IMR-90 (cell line): ENCODE data around the gene ARAP1. TPM values are rescaled to one million over a fixed set of nuclear protein-coding genes. Genes with fewer than 3 reads are reported as not detected.
A peak's percentile ranks its signal among the peaks of the same experiment; 100 is the strongest.

Experiments used
- ATAC-seq: fragments of 200-7000 bp; cut with Tn5 transposase; 2 replicates; pipeline ENCODE4 v1.9.1; 2020; ENCODE audit warnings: low read depth, mild to moderate bottlenecking, moderate library complexity
- BruUV-seq: library from RNA; stranded (reverse); fragments of 400-500 nt; replicated peaks from 2 replicates; lab custom pipeline; 2021; lab: Mats Ljungman, UMichigan
- CTCF ChIA-PET: fragments of 300-600 bp; formaldehyde crosslinking; extraction: SDS; loops from one replicate; lab custom pipeline; 2021; ENCODE audit warnings: antibody characterized with exemption; lab: Yijun Ruan, JAX
- POLR2A ChIA-PET: fragments of 300-600 bp; sonication (Branson Sonifier 250); formaldehyde crosslinking; loops from one replicate; lab custom pipeline; 2022; ENCODE audit warnings: antibody characterized with exemption; ENCODE audit not compliant: unreplicated experiment; lab: Charles Lee
- DNase-seq: peaks from one replicate; pipeline ENCODE4 v3.0.0; 2013
- H2AFZ ChIP-seq: replicated peaks from 2 replicates; pipeline ENCODE3; 2013; ENCODE audit warnings: low read length, mild to moderate bottlenecking; ENCODE audit not compliant: poor library complexity
- H2AK5ac ChIP-seq: 2 replicates; pipeline ENCODE4 v1.6.1; 2013; ENCODE audit warnings: low read depth, low read length, inconsistent platforms
- H2AK9ac ChIP-seq: replicated peaks from 2 replicates; pipeline ENCODE3; 2013; ENCODE audit warnings: mild to moderate bottlenecking, low read depth, low read length, moderate library complexity; ENCODE audit not compliant: poor library complexity
- H2BK120ac ChIP-seq: 2 replicates; pipeline ENCODE4 v1.6.1; 2013; ENCODE audit warnings: low read depth, low read length, inconsistent platforms
- H2BK15ac ChIP-seq: 3 replicates; pipeline ENCODE4 v1.6.1; 2013; ENCODE audit warnings: low read depth, low read length, inconsistent platforms
- H2BK20ac ChIP-seq: 2 replicates; pipeline ENCODE4 v1.6.1; 2013; ENCODE audit warnings: low read depth, mild to moderate bottlenecking, inconsistent platforms, low read length, moderate library complexity
- H2BK5ac ChIP-seq: 2 replicates; pipeline ENCODE4 v1.6.1; 2013; ENCODE audit warnings: mild to moderate bottlenecking, low read depth, low read length, inconsistent platforms; ENCODE audit not compliant: poor library complexity, severe bottlenecking
- H3K14ac ChIP-seq: replicated peaks from 2 replicates; pipeline ENCODE4 v1.6.1; 2013; ENCODE audit warnings: low read depth, low read length, inconsistent platforms
- H3K18ac ChIP-seq: 2 replicates; pipeline ENCODE4 v1.6.1; 2013; ENCODE audit warnings: low read depth, low read length, control low read depth
- H3K23ac ChIP-seq: 2 replicates; pipeline ENCODE4 v1.6.1; 2013; ENCODE audit warnings: low read depth, low read length, inconsistent platforms
- H3K27ac ChIP-seq: 2 replicates; pipeline ENCODE4 v1.5.1; 2013; ENCODE audit warnings: mild to moderate bottlenecking, control low read depth, low read length; ENCODE audit not compliant: insufficient read depth
- H3K27me3 ChIP-seq: 2 replicates; pipeline ENCODE4 v1.6.1; 2013; ENCODE audit warnings: low read length; ENCODE audit not compliant: control insufficient read depth, insufficient read depth
- H3K36me3 ChIP-seq: 2 replicates; pipeline ENCODE4 v1.6.1; 2013; ENCODE audit warnings: low read length, mixed read lengths; ENCODE audit not compliant: control insufficient read depth, insufficient read depth
- H3K4ac ChIP-seq: 2 replicates; pipeline ENCODE4 v1.6.1; 2013; ENCODE audit warnings: low read depth, low read length, inconsistent platforms
- H3K4me1 ChIP-seq: 2 replicates; pipeline ENCODE4 v1.6.1; 2013; ENCODE audit warnings: low read length, mixed read lengths; ENCODE audit not compliant: control insufficient read depth, insufficient read depth
- H3K4me2 ChIP-seq: 2 replicates; pipeline ENCODE4 v1.6.1; 2013; ENCODE audit warnings: low read depth, mild to moderate bottlenecking, control low read depth, low read length, moderate library complexity
- H3K4me3 ChIP-seq: 2 replicates; pipeline ENCODE4 v1.5.1; 2013; ENCODE audit warnings: low read depth, mild to moderate bottlenecking, control low read depth, low read length, moderate library complexity; ENCODE audit not compliant: insufficient read depth
- H3K56ac ChIP-seq: 2 replicates; pipeline ENCODE4 v1.6.1; 2013; ENCODE audit warnings: low read length, inconsistent platforms; ENCODE audit not compliant: insufficient read depth; ENCODE audit errors: extremely low read depth
- H3K79me1 ChIP-seq, 2 experiments: 2 replicates each; pipeline ENCODE4 v1.6.1; 2013; ENCODE audit warnings: low read length in 2 of 2, inconsistent platforms in 1 of 2, low read depth in 1 of 2
- H3K9ac ChIP-seq: 2 replicates; pipeline ENCODE4 v1.6.1; 2013; ENCODE audit warnings: low read depth, low read length, control low read depth
- H3K9me1 ChIP-seq: 2 replicates; pipeline ENCODE4 v1.6.1; 2013; ENCODE audit warnings: low read length, inconsistent platforms; ENCODE audit not compliant: insufficient read depth
- H3K9me3 ChIP-seq: 2 replicates; pipeline ENCODE4 v1.6.1; 2013; ENCODE audit warnings: low read length; ENCODE audit not compliant: control insufficient read depth, insufficient read depth
- H4K20me1 ChIP-seq: 2 replicates; pipeline ENCODE4 v1.6.1; 2013; ENCODE audit warnings: low read length, inconsistent platforms; ENCODE audit not compliant: insufficient read depth
- H4K5ac ChIP-seq: 2 replicates; pipeline ENCODE4 v1.6.1; 2013; ENCODE audit warnings: mild to moderate bottlenecking, low read depth, low read length, control low read depth
- H4K8ac ChIP-seq, 2 experiments: 2 replicates each; pipeline ENCODE4 v1.6.1; 2013; ENCODE audit warnings: low read depth in 2 of 2, low read length in 2 of 2, control low read depth in 1 of 2, inconsistent platforms in 1 of 2
- H4K91ac ChIP-seq: 2 replicates; pipeline ENCODE4 v1.6.1; 2013; ENCODE audit warnings: low read depth, low read length, inconsistent platforms; ENCODE audit not compliant: insufficient read depth
- BHLHE40 ChIP-seq: fragments of 150-350 bp; IDR thresholded peaks from 2 replicates; pipeline ENCODE4 v1.6.1; 2016; ENCODE audit warnings: mild to moderate bottlenecking, low read depth, low read length
- CEBPB ChIP-seq: IDR thresholded peaks from 2 replicates; pipeline ENCODE4 v1.6.1; 2012; ENCODE audit warnings: low read depth, low read length, improper control_type of control experiment
- CHD1 ChIP-seq: IDR thresholded peaks from 2 replicates; pipeline ENCODE4 v1.6.1; 2012; ENCODE audit warnings: low read depth, low read length, improper control_type of control experiment
- FOS ChIP-seq: fragments of 150-350 bp; IDR thresholded peaks from 2 replicates; pipeline ENCODE4 v1.6.1; 2016; ENCODE audit warnings: low read depth, low read length
- MAFK ChIP-seq: IDR thresholded peaks from 2 replicates; pipeline ENCODE4 v1.6.1; 2012; ENCODE audit warnings: low read depth, low read length, improper control_type of control experiment
- MAZ ChIP-seq: IDR thresholded peaks from 2 replicates; pipeline ENCODE4 v1.6.1; 2012; ENCODE audit warnings: low read depth, mild to moderate bottlenecking, low read length, improper control_type of control experiment, moderate library complexity, borderline replicate concordance
- MXI1 ChIP-seq: IDR thresholded peaks from 2 replicates; pipeline ENCODE4 v1.6.1; 2012; ENCODE audit warnings: low read depth, mild to moderate bottlenecking, low read length, moderate library complexity, borderline replicate concordance
- NFE2L2 ChIP-seq: fragments of 150-350 bp; IDR thresholded peaks from 2 replicates; pipeline ENCODE4 v1.6.1; 2016; ENCODE audit warnings: low read depth, mild to moderate bottlenecking, low read length
- POLR2A ChIP-seq: IDR thresholded peaks from 2 replicates; pipeline ENCODE4 v1.6.1; 2012; ENCODE audit warnings: mild to moderate bottlenecking, low read depth, low read length
- RCOR1 ChIP-seq: IDR thresholded peaks from 2 replicates; pipeline ENCODE4 v1.6.1; 2012; ENCODE audit warnings: mild to moderate bottlenecking, low read length, improper control_type of control experiment; ENCODE audit not compliant: insufficient replicate concordance
- RFX5 ChIP-seq: IDR thresholded peaks from 2 replicates; pipeline ENCODE4 v1.8.0; 2012; ENCODE audit warnings: low read depth, mild to moderate bottlenecking, low read length, moderate library complexity
- USF2 ChIP-seq: fragments of 150-350 bp; IDR thresholded peaks from 2 replicates; pipeline ENCODE4 v1.6.1; 2017; ENCODE audit warnings: mild to moderate bottlenecking, antibody characterized with exemption, low read length, low read depth
- WGBS, 2 experiments: methylation state at CpG; one replicate each; pipeline versions ENCODE4 v1.1.5 to v1.1.7; 2013; ENCODE audit warnings: missing lambda C conversion rate in 2 of 2; ENCODE audit not compliant: insufficient read length in 1 of 2; ENCODE audit errors: extremely low coverage in 2 of 2; 5-methylcytosine and 5-hydroxymethylcytosine counted together
- dilution Hi-C: fragments of 300-500 bp; cut with HindIII; formaldehyde crosslinking; loops from one replicate; pipeline ENCODE4 v1.14.3; 2018; ENCODE audit warnings: low sequenced_read_pairs; ENCODE audit not compliant: unreplicated experiment
- in situ Hi-C: fragments of 300-500 bp; cut with MboI; formaldehyde crosslinking; loops from 3 replicates; pipeline ENCODE4 v1.14.3; 2019; ENCODE audit warnings: low sequenced_read_pairs, inconsistent platforms, mixed read lengths
- intact Hi-C: fragments of 100-400 bp; cut with micrococcal nuclease; formaldehyde crosslinking; loops from 2 replicates; pipeline ENCODE4 v1.10.0; 2022
- polyA plus RNA-seq, 3 experiments: library from polyadenylated mRNA; depleted of rRNA; stranded (reverse); fragments of >200 nt; gene quantifications; 2 replicates each; pipeline ENCODE4 v1.2.3, GENCODE V29; 2012; ENCODE audit warnings: low replicate concordance in 1 of 3
- total RNA-seq: library from RNA; depleted of rRNA; stranded (reverse); fragments of >200 nt; gene quantifications from 2 replicates; pipeline ENCODE4 v1.2.3, GENCODE V29; 2012
- TF ChIP-seq, protein P1 (sequence below): fragments of 150-350 bp; IDR thresholded peaks from 2 replicates; pipeline ENCODE4 v1.6.1; 2016; ENCODE audit warnings: low read depth, mild to moderate bottlenecking, low read length, moderate library complexity, borderline replicate concordance

The ARAP1 gene
- total and polyA plus RNA-seq, 2 of the 4 experiments (the other 2 are of a cell fraction): 37.6 to 63.1 TPM

- TF ChIP-seq FOS (no peak), RCOR1 (no peak)
These were observed 30.1 kb upstream of the ARAP1 start (continued) for GRCh38 chr11:72782081-72782920.

DNA sequence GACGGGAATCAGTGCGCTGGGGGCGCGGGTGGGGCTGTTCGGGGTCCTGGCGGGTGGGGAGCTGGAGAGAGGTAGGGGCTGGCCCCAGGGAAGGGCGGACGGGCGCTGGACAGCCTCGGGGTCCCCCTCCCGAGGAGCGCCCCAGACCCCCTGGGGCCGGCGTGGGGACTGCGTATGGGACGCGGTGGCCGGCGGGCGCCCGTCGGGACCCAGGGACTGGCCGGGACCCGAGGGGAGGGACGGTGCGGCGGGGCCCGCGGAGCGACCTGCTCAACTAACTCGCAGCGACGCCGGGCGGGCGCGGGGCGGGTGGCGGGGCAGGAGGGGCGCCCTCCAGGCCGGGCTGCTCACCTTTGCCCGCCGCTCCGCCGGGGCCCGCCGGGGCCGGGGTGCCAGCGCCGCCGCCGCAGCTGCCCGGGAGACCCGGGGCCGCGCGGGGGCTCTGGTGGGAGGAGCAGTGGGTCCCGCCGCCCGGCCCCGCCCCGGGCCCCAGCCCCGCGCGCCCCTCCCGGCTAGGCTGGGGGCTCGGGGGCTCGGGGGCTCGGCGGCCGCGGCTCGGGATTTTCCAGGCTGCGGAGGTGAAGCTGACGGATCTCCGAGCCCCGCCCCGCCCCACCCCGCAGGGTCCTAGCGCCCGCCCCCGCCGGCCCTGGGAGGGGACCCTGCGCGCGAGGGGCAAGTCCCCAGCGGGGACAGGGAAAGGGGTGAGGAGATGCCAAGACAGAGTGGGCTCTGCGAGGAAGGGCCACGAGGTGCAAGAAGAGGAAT is 29.3 kb upstream of the ARAP1 start:
- no peak overlapping the region; the same call in 1 of the 2 replicates for H3K4ac ChIP-seq
- H3K23ac ChIP-seq: no peak overlapping the region
- peak overlapping the region; percentile 88 for H2AK9ac ChIP-seq
- no peak overlapping the region; the same call in 2 of the 3 replicates for H2BK15ac ChIP-seq
- no peak overlapping the region for H4K5ac ChIP-seq
- H4K91ac ChIP-seq: no peak overlapping the region
- H4K8ac ChIP-seq: peak overlapping the region in 1 of 2 experiments; percentile 77; a peak in 1 of 4 replicates
- H3K4me1 ChIP-seq: peaks cover 6% of the 10 kb centered on the region
- no peaks in the 10 kb centered on the region for H4K20me1 ChIP-seq
- H3K9me3 ChIP-seq: no peaks in the 10 kb centered on the region
- H3K56ac ChIP-seq: no peak overlapping the region
- no peak for DNase-seq
- no peak overlapping the region for H3K27ac ChIP-seq
- H2BK120ac ChIP-seq: no peak overlapping the region
- peak overlapping the region; percentile 15 for H2AK5ac ChIP-seq
- in situ Hi-C loops (no loop called here), intact Hi-C loops (no loop called here), dilution Hi-C loops (no loop called here)
- H3K36me3 ChIP-seq: no peaks in the 10 kb centered on the region
- POLR2A ChIA-PET: no interaction called here
- H3K4me2 ChIP-seq: peak overlapping the region; percentile 93
- 2% methylated on average over 17 of the region's 89 CpGs; no CpG with 5 or more reads in 1 of the 2 experiments for WGBS, 2 experiments
- H2BK5ac ChIP-seq: no peak overlapping the region
- CTCF ChIA-PET: no interaction called here
- peak overlapping the region; percentile 48 for H3K4me3 ChIP-seq
- BruUV-seq: no TSS peak
- H2BK20ac ChIP-seq: no peak overlapping the region
- no peak overlapping the region for H3K18ac ChIP-seq
- peak; percentile 87 for ATAC-seq
- H3K27me3 ChIP-seq: peaks cover 4% of the 10 kb centered on the region; the same call in 1 of the 2 replicates
- H2AFZ ChIP-seq: peak overlapping the region; percentile 91
- peak overlapping the region; percentile 65; the same call in 1 of the 2 replicates for H3K14ac ChIP-seq
- no peaks in the 10 kb centered on the region for H3K9me1 ChIP-seq
- H3K79me1 ChIP-seq: no peaks in the 10 kb centered on the region
- H3K9ac ChIP-seq: no peak overlapping the region; the same call in 1 of the 2 replicates
- TF ChIP-seq CEBPB (no peak), POLR2A (no peak), MXI1 (no peak), USF2 (no peak), FOS (no peak), RFX5 (no peak), NFE2L2 (no peak), CHD1 (no peak), MAZ (no peak; the same call in 1 of the 2 replicates), BHLHE40 (no peak), MAFK (no peak)
- TF ChIP-seq, protein P1, sequence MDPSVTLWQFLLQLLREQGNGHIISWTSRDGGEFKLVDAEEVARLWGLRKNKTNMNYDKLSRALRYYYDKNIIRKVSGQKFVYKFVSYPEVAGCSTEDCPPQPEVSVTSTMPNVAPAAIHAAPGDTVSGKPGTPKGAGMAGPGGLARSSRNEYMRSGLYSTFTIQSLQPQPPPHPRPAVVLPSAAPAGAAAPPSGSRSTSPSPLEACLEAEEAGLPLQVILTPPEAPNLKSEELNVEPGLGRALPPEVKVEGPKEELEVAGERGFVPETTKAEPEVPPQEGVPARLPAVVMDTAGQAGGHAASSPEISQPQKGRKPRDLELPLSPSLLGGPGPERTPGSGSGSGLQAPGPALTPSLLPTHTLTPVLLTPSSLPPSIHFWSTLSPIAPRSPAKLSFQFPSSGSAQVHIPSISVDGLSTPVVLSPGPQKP: no peak
